ENCODE results near the gene R3HCC1L.
"Not testable (repeated sequence)": the region's sequence is repeated elsewhere in the genome, so short reads cannot be mapped to it uniquely, and the experiment has no call there.

Gene R3HCC1L

DNA sequence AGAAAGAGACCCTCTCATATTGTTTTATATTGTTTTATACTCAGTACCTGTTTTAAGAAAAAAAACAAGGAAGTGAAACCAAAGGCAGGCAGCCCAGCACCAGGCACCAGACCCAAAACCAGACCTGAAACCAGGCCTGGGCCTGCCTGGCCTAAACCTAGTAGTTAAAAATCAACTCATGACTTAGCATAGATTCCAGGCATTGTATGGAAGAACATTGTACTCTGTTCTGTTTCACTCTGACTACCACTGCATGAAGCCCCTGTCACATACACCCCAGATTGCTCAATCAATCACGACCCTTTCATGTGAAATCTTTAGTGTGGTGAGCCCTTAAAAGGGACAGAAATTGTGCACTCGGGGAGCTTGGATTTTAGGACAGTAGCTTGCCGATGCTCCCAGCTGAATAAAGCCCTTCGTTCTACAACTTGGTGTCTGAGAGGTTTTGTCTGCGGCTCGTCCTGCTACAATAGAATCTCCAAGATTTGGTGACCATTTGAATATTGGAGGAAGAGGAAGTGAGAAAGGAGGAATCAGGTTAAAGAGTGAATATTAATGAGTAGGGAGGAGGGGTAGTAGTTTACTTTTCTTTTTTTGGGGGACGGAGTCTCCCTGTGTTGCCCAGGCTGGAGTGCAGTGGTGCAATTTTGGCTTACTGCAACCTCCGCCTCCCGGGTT, 1.2 kb upstream of the R3HCC1L start:
- DNase-seq, result not testable (repeated sequence)

DNA sequence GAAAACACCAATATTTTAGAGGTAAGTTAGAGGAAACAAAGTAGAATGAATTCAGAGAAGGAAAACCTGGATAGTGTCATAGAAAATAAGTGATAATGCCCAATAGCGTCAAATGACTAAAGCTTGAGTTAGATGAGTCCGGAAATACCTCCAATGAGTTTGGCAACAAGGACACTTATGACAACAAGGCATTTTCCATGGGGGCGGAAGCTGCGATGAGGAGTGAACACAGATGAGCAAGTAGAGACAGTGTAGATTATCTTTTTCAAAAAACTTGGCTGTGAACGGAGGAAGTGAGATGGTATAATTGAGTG, 383 bp upstream of the R3HCC1L start:
- no peak for DNase-seq

GRCh38 chr10:98135222-98135899, 904 bp downstream of the R3HCC1L start:
- peak in 1 of 6 experiments; percentile 22 for DNase-seq

- DNase-seq, result not testable (repeated sequence)
These were observed 2.3 kb downstream of the R3HCC1L start for GRCh38 chr10:98136775-98137174.

DNA sequence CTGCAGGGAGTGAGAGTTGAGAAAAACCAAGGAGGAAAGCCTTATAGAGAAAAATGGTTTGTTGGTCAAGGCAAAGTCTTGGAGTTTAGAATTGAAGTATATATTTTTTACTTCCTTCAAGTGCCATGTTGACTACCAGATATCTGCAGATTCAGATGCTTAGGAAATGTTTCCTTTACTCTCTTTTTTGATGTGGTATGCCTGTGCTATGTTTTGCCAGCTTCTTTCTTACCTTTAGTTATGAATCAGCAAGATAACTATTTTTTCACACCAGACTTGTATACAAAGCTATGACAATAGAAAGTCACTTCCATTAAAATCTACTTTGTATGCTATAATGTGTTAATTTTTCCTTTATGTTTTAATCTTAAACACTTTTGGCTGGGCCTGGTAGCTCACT, 3.6 kb downstream of the R3HCC1L start:
- DNase-seq, result peak in 3 of 6 experiments; percentile 40 to 50 (median 45)

GRCh38 chr10:98139431-98139830, 5.0 kb downstream of the R3HCC1L start:
- DNase-seq, result no peak

DNA sequence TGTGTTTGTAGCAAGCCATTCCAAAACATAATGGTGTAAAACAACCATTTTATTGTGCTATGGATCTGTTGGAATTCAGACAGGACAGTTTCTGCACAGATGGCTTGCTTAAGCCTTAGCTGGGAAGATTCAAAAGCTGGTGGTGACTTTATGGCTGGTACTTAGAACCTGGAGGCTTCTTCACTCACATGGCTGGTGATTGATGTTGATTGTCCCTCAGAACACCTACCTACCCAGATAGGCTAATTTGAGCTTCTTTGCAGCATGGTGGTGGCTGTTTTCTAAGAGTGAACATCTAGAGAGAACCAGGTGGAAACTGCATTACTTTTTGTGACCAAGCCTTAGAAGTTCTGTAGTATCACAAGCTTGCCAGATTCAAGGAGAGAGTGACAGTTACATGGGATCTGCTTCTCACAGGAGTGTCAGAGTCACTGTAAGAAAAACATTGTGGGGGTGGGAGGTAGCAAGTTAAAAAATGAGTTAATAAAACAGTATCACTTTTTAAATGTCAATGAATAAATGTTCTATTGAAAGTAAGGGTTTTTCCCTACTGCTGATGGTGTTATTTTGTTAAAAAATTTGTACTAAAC, 7.1 kb downstream of the R3HCC1L start:
- no peak for DNase-seq

DNA sequence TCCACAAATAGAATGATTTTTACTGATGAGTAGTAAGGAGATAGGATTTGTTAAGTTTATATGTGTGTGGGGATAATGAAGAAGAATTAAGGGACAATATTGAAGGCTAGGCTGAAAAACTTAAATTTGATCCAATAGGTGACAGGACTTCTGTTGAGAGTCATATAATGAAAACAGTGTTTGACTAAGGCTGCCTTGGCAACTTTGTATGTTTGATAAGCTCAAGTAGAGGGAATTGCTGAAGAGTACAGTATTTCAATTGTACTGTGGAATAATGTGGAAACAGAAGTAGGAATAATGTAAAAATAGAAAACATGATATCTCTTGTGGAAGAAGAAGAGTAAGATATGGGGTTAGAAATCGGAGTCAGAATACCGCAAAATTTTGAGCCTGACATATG, 10.5 kb downstream of the R3HCC1L start:
- DNase-seq, result no peak

GRCh38 chr10:98149858-98150257, 15.4 kb downstream of the R3HCC1L start:
- no peak for DNase-seq

GRCh38 chr10:98150544-98150943, 16.1 kb downstream of the R3HCC1L start:
- DNase-seq, result no peak

DNA sequence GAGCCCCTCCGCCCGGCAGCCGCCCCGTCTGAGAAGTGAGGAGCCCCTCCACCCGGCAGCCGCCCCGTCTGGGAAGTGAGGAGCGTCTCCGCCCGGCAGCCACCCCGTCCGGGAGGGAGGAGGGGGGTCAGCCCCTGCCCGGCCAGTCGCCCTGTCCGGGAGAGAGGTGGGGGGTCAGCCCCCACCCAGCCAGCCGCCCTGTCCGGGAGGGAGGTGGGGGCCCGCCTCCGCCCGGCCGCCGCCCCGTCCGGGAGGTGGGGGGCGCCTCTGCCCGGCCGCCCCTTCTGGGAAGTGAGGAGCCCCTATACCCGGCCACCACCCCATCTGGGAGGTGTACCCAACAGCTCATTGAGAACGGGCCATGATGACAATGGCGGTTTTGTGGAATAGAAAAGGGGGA, 18.3 kb downstream of the R3HCC1L start:
- not testable (repeated sequence) for DNase-seq

GRCh38 chr10:98153213-98153958, 18.9 kb downstream of the R3HCC1L start:
- not testable (repeated sequence) for DNase-seq

- DNase-seq, result no peak
These were observed 19.6 kb downstream of the R3HCC1L start for GRCh38 chr10:98154076-98154475.

DNA sequence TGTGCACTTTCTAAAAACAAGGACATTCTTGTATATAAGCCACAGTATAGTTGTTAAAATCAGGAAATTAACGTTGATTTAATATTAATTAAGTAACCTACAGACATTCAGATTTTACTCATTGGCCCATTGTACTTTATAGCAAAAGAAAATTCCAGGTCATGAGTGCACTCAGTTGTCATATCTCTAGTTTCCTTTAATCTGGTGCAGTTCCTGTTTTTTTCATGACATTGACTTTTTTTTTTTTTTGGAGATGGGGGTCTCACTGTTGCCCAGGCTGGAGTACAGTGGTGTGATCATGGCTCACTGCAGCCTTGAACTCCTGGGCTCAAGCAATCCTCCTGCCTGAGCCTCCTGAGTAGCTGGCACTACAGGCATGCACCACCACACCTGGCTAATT, 24.1 kb downstream of the R3HCC1L start:
- DNase-seq, result no peak

- DNase-seq, result no peak
These were observed 29.5 kb downstream of the R3HCC1L start for GRCh38 chr10:98163941-98164340.

GRCh38 chr10:98167191-98167590, 32.7 kb downstream of the R3HCC1L start:
- no peak for DNase-seq

DNA sequence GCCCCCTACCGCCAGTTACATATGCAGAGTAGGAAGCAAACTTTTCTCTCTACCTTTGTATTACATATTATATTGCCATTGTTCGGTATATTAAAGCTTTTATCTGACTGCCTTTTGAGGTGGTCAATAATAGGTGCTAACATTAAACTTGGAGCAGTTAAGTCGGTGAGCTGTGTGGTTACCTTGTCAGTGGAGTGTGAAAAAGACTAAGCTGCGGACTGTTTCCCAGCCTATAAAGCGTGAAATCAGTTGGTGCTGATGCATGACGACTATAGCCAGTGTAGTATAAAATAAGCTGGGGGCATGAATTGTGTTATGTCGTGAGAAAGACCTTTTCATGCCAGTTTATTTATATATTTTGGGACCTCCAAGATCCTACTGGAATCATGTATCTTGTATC, 33.7 kb downstream of the R3HCC1L start:
- DNase-seq, result no peak

GRCh38 chr10:98168766-98169165, 34.3 kb downstream of the R3HCC1L start:
- DNase-seq, result no peak

- DNase-seq, result no peak
These were observed 34.9 kb downstream of the R3HCC1L start for GRCh38 chr10:98169379-98169778.

- peak in 2 of 6 experiments; percentile 2 to 17 for DNase-seq
These were observed 36.0 kb downstream of the R3HCC1L start for GRCh38 chr10:98170249-98171117.

DNA sequence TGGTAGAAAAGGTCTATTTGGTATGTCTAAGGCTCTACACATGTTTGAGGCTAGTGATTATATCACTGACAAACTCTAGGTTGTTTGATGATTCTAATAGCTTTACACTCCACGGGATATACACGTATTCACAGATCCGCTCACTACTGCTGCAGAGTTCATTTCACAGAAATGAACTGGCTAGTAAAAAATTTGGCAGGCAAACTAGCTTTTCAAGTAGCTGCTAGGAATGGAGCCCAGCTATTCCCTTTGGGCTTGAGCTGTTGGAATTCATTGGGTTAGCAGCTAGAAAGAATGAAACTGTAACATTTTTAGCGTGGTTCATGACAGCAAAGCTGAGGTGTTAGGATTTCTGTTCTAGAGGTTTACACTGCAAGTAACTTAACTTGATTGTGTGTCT, 37.6 kb downstream of the R3HCC1L start:
- no peak for DNase-seq

GRCh38 chr10:98172495-98172894, 38.0 kb downstream of the R3HCC1L start:
- no peak for DNase-seq

DNA sequence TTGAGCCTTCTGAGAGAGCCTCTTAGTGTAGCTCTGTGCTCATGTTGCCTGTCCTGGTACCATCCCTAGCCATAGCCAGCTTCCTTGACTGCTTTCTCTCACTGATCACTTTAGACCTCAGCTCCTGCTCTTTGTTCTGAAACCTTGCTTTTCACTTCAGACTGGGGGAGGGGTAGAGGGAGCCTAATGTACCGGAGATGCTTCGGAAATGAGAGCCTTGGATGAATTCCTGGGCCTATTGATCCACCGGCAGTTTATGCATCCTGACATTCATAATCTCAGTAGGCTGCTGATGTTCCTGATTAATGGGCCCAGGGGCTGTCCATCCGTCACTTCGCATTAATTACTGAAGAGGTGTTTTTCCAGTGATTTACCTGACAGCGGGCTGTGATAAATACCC, 38.8 kb downstream of the R3HCC1L start:
- no peak for DNase-seq
